KOPT-K1 (cell line): ENCODE measurements around the gene WNT2B.
"Not testable (repeated sequence)": the region's sequence is repeated elsewhere in the genome, so short reads cannot be mapped to it uniquely, and the experiment has no call there.

Experiments
- H3K27ac ChIP-seq: fragments of 200-600 bp; sonication (generic); 2 replicates; pipeline ENCODE4 v1.5.1; 2016; ENCODE audit warnings: antibody characterized with exemption, mild to moderate bottlenecking, low read depth, low read length; ENCODE audit not compliant: poor library complexity, severe bottlenecking
- H3K36me3 ChIP-seq: fragments of 200-600 bp; sonication (generic); 2 replicates; pipeline ENCODE4 v1.5.1; 2017; ENCODE audit warnings: antibody characterized with exemption, mild to moderate bottlenecking, low read length, moderate library complexity; ENCODE audit not compliant: insufficient read depth
- H3K9me3 ChIP-seq: fragments of 200-600 bp; sonication (generic); 2 replicates; pipeline ENCODE4 v1.5.1; 2017; ENCODE audit warnings: antibody characterized with exemption, low read length, mild to moderate bottlenecking; ENCODE audit not compliant: insufficient read depth, poor library complexity, severe bottlenecking

The WNT2B gene

GRCh38 chr1:112508278-112509004, at the start of gene WNT2B:
Gene WNT2B, plus strand, starts transcription at chr1:112508965. Its CDS starts 298 bp downstream, at chr1:112509263.
- H3K9me3 ChIP-seq, result no peaks in the 10 kb centered on the region
- H3K36me3 ChIP-seq, result no peaks in the 10 kb centered on the region
- no peak within 1 kb of the TSS for H3K27ac ChIP-seq

GRCh38 chr1:112460615-112461014, 48.1 kb upstream of the WNT2B start:
- Histone ChIP-seq H3K9me3 (no peaks in the 10 kb centered on the region), H3K27ac (no peak overlapping the region), H3K36me3 (no peaks in the 10 kb centered on the region)

GRCh38 chr1:112461200-112461871, 47.4 kb upstream of the WNT2B start:
- Histone ChIP-seq H3K27ac (no peak overlapping the region), H3K9me3 (no peaks in the 10 kb centered on the region), H3K36me3 (no peaks in the 10 kb centered on the region)

GRCh38 chr1:112462953-112463279, 45.8 kb upstream of the WNT2B start:
- Histone ChIP-seq H3K27ac (no peak overlapping the region), H3K36me3 (no peaks in the 10 kb centered on the region), H3K9me3 (no peaks in the 10 kb centered on the region)

- Histone ChIP-seq H3K36me3 (no peaks in the 10 kb centered on the region), H3K9me3 (no peaks in the 10 kb centered on the region), H3K27ac (no peak overlapping the region)
Measured at GRCh38 chr1:112464501-112464900, 44.3 kb upstream of the WNT2B start.

- no peaks in the 10 kb centered on the region for H3K9me3 ChIP-seq
- no peaks in the 10 kb centered on the region for H3K36me3 ChIP-seq
- H3K27ac ChIP-seq, result no peak overlapping the region
Measured at GRCh38 chr1:112465122-112465521, 43.6 kb upstream of the WNT2B start.

GRCh38 chr1:112466078-112466660, 42.6 kb upstream of the WNT2B start:
- H3K27ac ChIP-seq, result no peak overlapping the region
- H3K9me3 ChIP-seq, result no peaks in the 10 kb centered on the region
- no peaks in the 10 kb centered on the region for H3K36me3 ChIP-seq

GRCh38 chr1:112470324-112470723, 38.4 kb upstream of the WNT2B start:
- not testable (repeated sequence) for H3K36me3 ChIP-seq, H3K9me3 ChIP-seq, H3K27ac ChIP-seq

- Histone ChIP-seq H3K9me3 (no peaks in the 10 kb centered on the region), H3K27ac (no peak overlapping the region), H3K36me3 (no peaks in the 10 kb centered on the region)
Measured at GRCh38 chr1:112470966-112471365, 37.8 kb upstream of the WNT2B start.

- H3K9me3 ChIP-seq, result peaks cover 6% of the 10 kb centered on the region
- H3K36me3 ChIP-seq, result no peaks in the 10 kb centered on the region
- no peak overlapping the region for H3K27ac ChIP-seq
Measured at GRCh38 chr1:112472142-112472541, 36.6 kb upstream of the WNT2B start.

- Histone ChIP-seq H3K27ac (no peak overlapping the region), H3K9me3 (peaks cover 31% of the 10 kb centered on the region), H3K36me3 (no peaks in the 10 kb centered on the region)
Measured at GRCh38 chr1:112477550-112477949, 31.2 kb upstream of the WNT2B start.

GRCh38 chr1:112478314-112478713, 30.5 kb upstream of the WNT2B start:
- peaks cover 31% of the 10 kb centered on the region for H3K9me3 ChIP-seq
- no peak overlapping the region for H3K27ac ChIP-seq
- no peaks in the 10 kb centered on the region for H3K36me3 ChIP-seq

- not testable (repeated sequence) for H3K27ac ChIP-seq, H3K9me3 ChIP-seq, H3K36me3 ChIP-seq
Measured at GRCh38 chr1:112486063-112486462, 22.7 kb upstream of the WNT2B start.

GRCh38 chr1:112487686-112488085, 21.1 kb upstream of the WNT2B start:
- not testable (repeated sequence) for H3K9me3 ChIP-seq, H3K27ac ChIP-seq

GRCh38 chr1:112488141-112488540, 20.6 kb upstream of the WNT2B start:
- Histone ChIP-seq H3K27ac (no peak overlapping the region), H3K36me3 (no peaks in the 10 kb centered on the region), H3K9me3 (no peaks in the 10 kb centered on the region)

More at GRCh38 chr1:112487686-112488085, 21.1 kb upstream of the WNT2B start:
- not testable (repeated sequence) for H3K36me3 ChIP-seq

GRCh38 chr1:112492076-112492475, 16.7 kb upstream of the WNT2B start:
- Histone ChIP-seq H3K27ac (no peak overlapping the region), H3K9me3 (no peaks in the 10 kb centered on the region), H3K36me3 (no peaks in the 10 kb centered on the region)
